IPS-NIHi7 (cell line): Measurements from ENCODE around the gene TGM3.
A peak's percentile ranks its signal among the peaks of the same experiment; 100 is the strongest.

Experiments
- DNase-seq: peaks from one replicate; pipeline ENCODE4 v3.0.0; 2012; ENCODE audit warnings: mixed read lengths; ENCODE audit errors: extremely low spot score

TGM3 gene

DNA sequence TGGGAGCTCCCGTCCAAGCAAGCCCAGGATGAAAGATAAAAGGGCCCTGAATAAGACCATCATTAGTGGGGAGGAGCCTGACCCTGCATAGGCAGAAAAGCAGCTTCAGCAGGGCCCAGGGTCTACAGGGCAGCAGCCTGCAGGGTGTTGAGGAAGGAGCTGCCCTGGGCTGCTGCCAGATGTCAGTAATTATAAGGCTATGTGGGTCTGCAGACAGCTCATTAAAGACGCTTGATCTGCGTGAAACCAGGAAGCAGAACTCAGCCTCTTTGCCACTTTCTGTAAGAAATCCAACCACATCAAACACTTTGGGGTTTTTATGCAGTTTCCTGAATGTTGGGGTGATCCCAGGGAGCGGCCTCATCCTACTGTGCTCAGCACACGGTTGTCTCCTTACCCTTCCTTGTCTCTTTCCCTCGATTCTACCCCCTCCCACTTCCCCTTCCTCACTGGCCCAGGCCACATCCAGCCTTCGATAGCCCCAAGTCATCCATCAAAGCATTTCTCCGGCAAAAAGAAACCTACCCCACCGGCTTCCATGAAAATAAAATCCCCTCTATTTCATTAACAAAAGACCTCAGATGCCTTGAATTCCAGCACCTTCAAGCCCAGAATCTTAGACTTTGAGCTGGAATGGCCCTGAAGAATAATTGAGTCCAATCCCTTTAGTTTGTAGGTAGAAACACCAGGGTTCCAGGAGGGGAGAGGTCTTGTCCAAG, 83.9 kb downstream of the TGM3 start:
- DNase-seq, result peak; percentile 31

DNA sequence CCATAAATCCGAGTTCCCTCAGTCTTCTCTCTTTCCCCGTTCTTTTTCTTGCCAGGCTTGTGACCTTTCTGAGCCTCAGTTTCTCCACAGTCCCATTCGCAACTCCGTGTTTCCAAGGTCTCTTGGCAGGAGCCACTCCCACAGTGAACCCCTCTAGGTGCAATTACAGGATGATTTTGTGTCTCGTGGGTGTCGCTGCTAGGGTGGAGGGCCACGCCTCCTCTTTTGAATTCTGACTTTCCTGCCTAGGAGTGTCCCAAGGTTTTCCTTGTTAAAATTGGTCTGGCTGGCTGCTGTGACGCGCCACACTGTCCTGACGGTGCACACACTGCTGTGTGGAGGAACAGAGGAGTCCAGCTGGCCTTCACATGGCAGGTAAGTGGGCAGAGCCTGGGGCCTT, 84.8 kb downstream of the TGM3 start, which contains the start of gene TGM6:
TGM6 (plus strand) TSS at position 301 of the 400 bp plus-strand sequence; CDS start at position 369, 68 bp downstream.
- no peak for DNase-seq

GRCh38 chr20:2381303-2381702, 85.5 kb downstream of the TGM3 start:
- no peak for DNase-seq

DNA sequence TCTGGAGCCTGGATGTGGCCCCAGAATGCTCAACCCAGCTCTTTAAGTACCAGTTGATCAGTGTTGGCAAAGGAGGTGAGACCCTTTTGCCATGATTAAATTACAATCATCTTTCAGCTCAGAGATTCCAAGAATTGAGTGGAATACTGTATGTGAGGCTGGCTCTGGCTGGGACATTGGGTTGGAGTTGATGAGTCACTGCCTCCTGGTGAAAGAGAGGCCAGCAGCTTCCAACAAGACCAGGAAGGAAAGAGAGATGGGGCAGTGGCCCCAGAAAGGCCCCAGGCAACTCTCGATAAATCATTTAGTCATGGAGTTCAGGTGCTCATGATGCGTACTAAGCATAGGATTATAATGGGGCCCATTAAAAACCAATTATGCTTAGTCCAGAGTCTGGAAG, 87.0 kb downstream of the TGM3 start:
- DNase-seq, result no peak

DNA sequence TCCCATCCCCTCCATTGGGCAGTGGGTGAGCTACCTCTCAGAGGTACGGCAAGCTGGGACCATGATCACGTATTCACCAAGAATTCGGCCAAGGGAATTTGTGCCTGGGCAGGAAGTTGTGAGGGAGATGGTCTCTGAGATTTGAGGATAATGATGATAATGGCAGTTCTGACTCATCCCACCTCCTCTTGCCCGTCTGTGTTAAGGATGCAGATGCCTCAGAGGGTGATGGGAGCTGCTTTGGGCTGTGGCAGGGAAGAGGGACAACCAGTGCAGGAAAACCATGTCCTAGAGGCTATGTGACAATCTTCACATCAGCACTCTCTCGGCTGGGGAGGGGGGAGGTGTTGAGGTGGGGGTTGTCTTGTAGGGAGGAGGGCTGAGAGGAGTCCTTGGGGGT, 89.2 kb downstream of the TGM3 start:
- DNase-seq, result no peak

GRCh38 chr20:2385496-2385895, 89.7 kb downstream of the TGM3 start:
- no peak for DNase-seq

DNA sequence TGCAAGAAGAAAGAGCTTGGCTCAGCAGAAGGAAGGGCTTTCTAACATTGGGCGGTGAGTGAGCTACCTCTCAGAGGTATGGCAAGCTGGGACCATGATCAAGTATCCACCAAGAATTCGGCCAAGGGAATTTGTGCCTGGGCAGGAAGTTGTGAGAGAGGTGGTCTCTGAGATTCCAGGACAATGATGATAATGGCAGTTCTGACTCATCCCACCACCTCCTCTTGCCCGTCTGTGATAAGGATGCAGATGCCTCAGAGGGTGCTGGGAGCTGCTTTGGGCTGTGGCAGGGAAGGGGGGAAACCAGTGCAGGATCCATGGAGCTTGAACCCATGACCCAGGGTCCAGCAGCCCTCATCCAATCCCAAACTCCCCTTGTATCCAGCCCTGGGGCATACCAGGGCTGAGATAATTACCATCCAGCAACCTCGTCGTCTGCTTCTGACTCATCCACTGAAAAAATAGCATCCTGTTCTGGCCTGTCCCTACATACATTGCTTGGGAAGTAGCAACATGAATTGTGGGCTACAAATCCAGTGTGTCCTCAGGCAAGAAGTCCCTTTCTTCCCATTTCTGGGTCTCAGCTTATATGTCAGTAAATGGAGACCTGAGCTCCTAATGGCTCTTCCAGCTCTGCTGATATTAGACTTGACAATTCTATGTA, 90.8 kb downstream of the TGM3 start:
- peak; percentile 30 for DNase-seq

GRCh38 chr20:2387180-2387577, 91.4 kb downstream of the TGM3 start:
- DNase-seq, result peak; percentile 88

DNA sequence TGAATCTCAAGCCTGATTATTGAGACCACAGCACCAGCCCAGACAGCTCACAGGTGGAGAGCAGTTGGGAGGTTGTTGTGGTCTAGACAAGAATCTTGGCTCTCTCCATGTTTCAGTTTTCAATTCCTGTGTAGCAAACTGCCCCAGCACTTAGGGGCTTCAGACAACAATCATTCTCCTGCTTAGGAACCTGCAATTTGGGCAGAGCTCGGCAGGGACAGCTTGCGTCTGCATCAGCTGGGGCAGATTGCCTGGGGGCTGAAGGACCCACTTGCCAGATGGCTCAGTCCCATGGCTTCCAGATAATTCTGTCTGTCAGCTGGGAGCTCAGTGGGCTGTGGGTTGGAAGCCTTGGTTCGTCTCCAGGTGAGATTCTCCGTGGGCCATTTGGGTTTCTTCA, 91.8 kb downstream of the TGM3 start:
- no peak for DNase-seq
